Liver (tissue), 9 donors: ENCODE results near the gene ARNT2. TPM values are rescaled to one million over a fixed set of nuclear protein-coding genes. Genes with fewer than 3 reads are reported as not detected.

Experiments used
- DNase-seq: peaks from one replicate; pipeline ENCODE4 v3.0.0-alpha.2; 2017; ENCODE audit warnings: low spot score
- H3K27ac ChIP-seq, 2 donors: one replicate each; pipeline ENCODE4 v1.7.0; 2013; ENCODE audit warnings: inconsistent platforms in 2 of 2, low read length in 2 of 2, control low read depth in 1 of 2, low read depth in 1 of 2, mild to moderate bottlenecking in 1 of 2
- H3K27me3 ChIP-seq, 4 donors: one replicate each; pipeline versions ENCODE4 v1.6.1 to v1.7.0; 2013; ENCODE audit warnings: low read length in 3 of 4, inconsistent platforms in 1 of 4, mild to moderate bottlenecking in 1 of 4, moderate library complexity in 1 of 4; ENCODE audit not compliant: control insufficient read depth in 4 of 4, insufficient read depth in 4 of 4
- H3K36me3 ChIP-seq, 4 donors: one replicate each; pipeline versions ENCODE4 v1.6.1 to v1.7.0; 2013; ENCODE audit warnings: low read length in 3 of 4, mild to moderate bottlenecking in 3 of 4, low read depth in 1 of 4, moderate library complexity in 1 of 4; ENCODE audit not compliant: control insufficient read depth in 4 of 4, insufficient read depth in 3 of 4
- H3K4me1 ChIP-seq, 4 donors: one replicate each; pipeline versions ENCODE4 v1.6.1 to v1.7.0; 2013; ENCODE audit warnings: low read length in 3 of 4, mild to moderate bottlenecking in 3 of 4, moderate library complexity in 1 of 4; ENCODE audit not compliant: control insufficient read depth in 4 of 4, insufficient read depth in 4 of 4
- H3K4me3 ChIP-seq, 3 donors: one replicate each; pipeline versions ENCODE4 v1.6.1 to v1.7.0; 2013; ENCODE audit warnings: low read length in 3 of 3, control low read depth in 1 of 3, low read depth in 1 of 3, mild to moderate bottlenecking in 1 of 3
- H3K9ac ChIP-seq, 2 donors: one replicate each; pipeline ENCODE4 v1.7.0; 2013; ENCODE audit warnings: low read length in 2 of 2, mild to moderate bottlenecking in 2 of 2, moderate library complexity in 2 of 2, control low read depth in 1 of 2, low read depth in 1 of 2
- H3K9me3 ChIP-seq, 4 donors: one replicate each; pipeline versions ENCODE4 v1.6.1 to v1.7.0; 2013; ENCODE audit warnings: low read length in 3 of 4; ENCODE audit not compliant: control insufficient read depth in 4 of 4
- EGR1 ChIP-seq, 2 donors: IDR thresholded peaks; 2 replicates each; pipeline ENCODE4 v1.6.1; 2016 to 2018; ENCODE audit warnings: antibody characterized with exemption in 2 of 2, low read depth in 2 of 2
- FOXA1 ChIP-seq: IDR thresholded peaks from 2 replicates; pipeline ENCODE4 v1.6.1; 2016; ENCODE audit warnings: antibody characterized with exemption
- FOXA2 ChIP-seq: IDR thresholded peaks from 2 replicates; pipeline ENCODE4 v1.6.1; 2016; ENCODE audit warnings: antibody characterized with exemption
- GABPA ChIP-seq, 2 donors: IDR thresholded peaks in 1 of 2; conservative IDR thresholded peaks in 1 of 2; 2 replicates each; pipeline ENCODE4 v1.6.1; 2016; ENCODE audit warnings: antibody characterized with exemption in 2 of 2, mild to moderate bottlenecking in 1 of 2, moderate library complexity in 1 of 2
- HNF4A ChIP-seq, 2 donors: conservative IDR thresholded peaks; 2 replicates each; pipeline ENCODE4 v1.6.1; 2016; ENCODE audit warnings: antibody characterized with exemption in 2 of 2, mild to moderate bottlenecking in 2 of 2
- HNF4G ChIP-seq: IDR thresholded peaks from 2 replicates; pipeline ENCODE4 v1.6.1; 2016; ENCODE audit warnings: antibody characterized with exemption
- JUND ChIP-seq, 2 donors: IDR thresholded peaks; 2 replicates each; pipeline ENCODE4 v1.6.1; 2016; ENCODE audit warnings: antibody characterized with exemption in 2 of 2
- NR2F2 ChIP-seq: IDR thresholded peaks from 2 replicates; pipeline ENCODE4 v1.6.1; 2016; ENCODE audit warnings: antibody characterized with exemption
- RAD21 ChIP-seq, 2 donors: IDR thresholded peaks; 2 replicates each; pipeline ENCODE4 v1.6.1; 2016; ENCODE audit warnings: antibody characterized with exemption in 2 of 2, mild to moderate bottlenecking in 2 of 2
- RXRA ChIP-seq, 2 donors: IDR thresholded peaks; 2 replicates each; pipeline ENCODE4 v1.6.1; 2017 to 2018; ENCODE audit warnings: antibody characterized with exemption in 2 of 2, mild to moderate bottlenecking in 1 of 2
- SP1 ChIP-seq: IDR thresholded peaks from 2 replicates; pipeline ENCODE4 v1.6.1; 2018; ENCODE audit warnings: antibody characterized with exemption, mild to moderate bottlenecking
- TAF1 ChIP-seq: conservative IDR thresholded peaks from 2 replicates; pipeline ENCODE4 v1.6.1; 2016; ENCODE audit warnings: antibody characterized with exemption, mild to moderate bottlenecking
- YY1 ChIP-seq: IDR thresholded peaks from 2 replicates; pipeline ENCODE4 v1.6.1; 2016; ENCODE audit warnings: antibody characterized with exemption, mild to moderate bottlenecking
- WGBS: extraction: QIAGEN DNeasy Blood & Tissue Kit; methylation state at CpG from one replicate; pipeline ENCODE4 v1.1.7; 2013; 5-methylcytosine and 5-hydroxymethylcytosine counted together
- polyA plus RNA-seq, 2 donors: library from polyadenylated mRNA; stranded (reverse) in 1 of 2; unstranded in 1 of 2; fragments of 200-250 nt in 1 of 2; fragments of >200 nt in 1 of 2; fragmentation: Nextera tagmentation in 1 of 2; extraction: Ambion mirVana in 1 of 2; gene quantifications; one replicate each; pipeline versions ENCODE4 v1.2.1 to v1.2.3, GENCODE V29; 2013 to 2015
- total RNA-seq, 2 donors: library from RNA; depleted of rRNA; stranded (reverse); fragments of >200 nt; gene quantifications; one replicate each; pipeline ENCODE4 v1.2.3, GENCODE V29; 2014
- TF ChIP-seq, protein P1 (sequence below): IDR thresholded peaks from 2 replicates; pipeline ENCODE4 v1.6.1; 2016; ENCODE audit warnings: antibody characterized with exemption, mild to moderate bottlenecking
- TF ChIP-seq, protein P2 (sequence below): IDR thresholded peaks from 2 replicates; pipeline ENCODE4 v1.6.1; 2016; ENCODE audit warnings: antibody characterized with exemption
- TF ChIP-seq, protein P3 (sequence below): IDR thresholded peaks from 2 replicates; pipeline ENCODE4 v1.6.1; 2016; ENCODE audit warnings: antibody characterized with exemption
- TF ChIP-seq, protein P4 (sequence below): fragments of 150-350 bp; IDR thresholded peaks from 2 replicates; pipeline ENCODE4 v1.5.1; 2017; ENCODE audit warnings: improper control_type of control experiment, low read depth, low read length; ENCODE audit not compliant: missing input control
- TF ChIP-seq, protein P5 (sequence below): IDR thresholded peaks from 2 replicates; pipeline ENCODE4 v1.6.1; 2016; ENCODE audit warnings: antibody characterized with exemption
- donor health status: healthy.
- donor health status: healthy.
- donor health status: healthy.
- donor health status: healthy.
- donor health status: healthy.

Gene ARNT2
- total and polyA plus RNA-seq, 4 donors = 0.17 to 0.92 (median 0.54) TPM

DNA sequence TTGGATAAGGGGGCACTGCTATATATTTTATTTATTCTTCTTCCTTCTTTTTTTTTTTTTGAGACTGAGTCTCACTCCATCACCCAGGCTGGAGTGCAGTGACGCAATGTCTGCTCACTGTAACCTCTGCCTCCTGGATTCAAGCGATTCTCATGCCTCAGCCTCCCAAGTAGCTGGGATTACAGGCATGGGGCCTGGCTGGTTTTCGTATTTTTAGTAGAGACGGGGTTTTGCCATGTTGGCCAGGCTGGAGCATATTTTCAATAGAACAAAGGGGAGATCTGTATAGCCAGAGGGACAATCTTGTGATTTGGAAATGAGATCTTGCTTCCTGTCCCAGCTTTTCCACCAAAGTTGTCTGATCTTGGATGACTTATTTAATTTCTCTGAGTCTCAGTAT lies 157.9 kb downstream of the ARNT2 start:
- no peak for DNase-seq
- Histone ChIP-seq H3K36me3 (no peaks in the 10 kb centered on the region), H3K4me1 (no peaks in the 10 kb centered on the region), H3K9ac (no peak overlapping the region), H3K27ac (no peak overlapping the region), H3K4me3 (no peak overlapping the region), H3K9me3 (no peaks in the 10 kb centered on the region), H3K27me3 (peaks cover 0 to 3% (median 0%) of the 10 kb centered on the region in 4 donors)
- WGBS = 89% methylated on average over 4 of the region's 4 CpGs
- TF ChIP-seq TAF1 (no peak), GABPA (IDR thresholded peaks at IDR 0.05 in 1 of 2, conservative IDR thresholded peaks at IDR 0.05 in 1 of 2) (no peak), NR2F2 (no peak), EGR1 (IDR thresholded peaks at IDR 0.05; ENCODE audit: low read depth in 2 of 2) (no peak), RXRA (IDR thresholded peaks at IDR 0.05) (no peak), YY1 (no peak), JUND (IDR thresholded peaks at IDR 0.05) (no peak), HNF4G (no peak), FOXA1 (no peak), SP1 (no peak), FOXA2 (no peak), HNF4A (conservative IDR thresholded peaks at IDR 0.05) (no peak), RAD21 (IDR thresholded peaks at IDR 0.05) (no peak)
- TF ChIP-seq, protein P1, sequence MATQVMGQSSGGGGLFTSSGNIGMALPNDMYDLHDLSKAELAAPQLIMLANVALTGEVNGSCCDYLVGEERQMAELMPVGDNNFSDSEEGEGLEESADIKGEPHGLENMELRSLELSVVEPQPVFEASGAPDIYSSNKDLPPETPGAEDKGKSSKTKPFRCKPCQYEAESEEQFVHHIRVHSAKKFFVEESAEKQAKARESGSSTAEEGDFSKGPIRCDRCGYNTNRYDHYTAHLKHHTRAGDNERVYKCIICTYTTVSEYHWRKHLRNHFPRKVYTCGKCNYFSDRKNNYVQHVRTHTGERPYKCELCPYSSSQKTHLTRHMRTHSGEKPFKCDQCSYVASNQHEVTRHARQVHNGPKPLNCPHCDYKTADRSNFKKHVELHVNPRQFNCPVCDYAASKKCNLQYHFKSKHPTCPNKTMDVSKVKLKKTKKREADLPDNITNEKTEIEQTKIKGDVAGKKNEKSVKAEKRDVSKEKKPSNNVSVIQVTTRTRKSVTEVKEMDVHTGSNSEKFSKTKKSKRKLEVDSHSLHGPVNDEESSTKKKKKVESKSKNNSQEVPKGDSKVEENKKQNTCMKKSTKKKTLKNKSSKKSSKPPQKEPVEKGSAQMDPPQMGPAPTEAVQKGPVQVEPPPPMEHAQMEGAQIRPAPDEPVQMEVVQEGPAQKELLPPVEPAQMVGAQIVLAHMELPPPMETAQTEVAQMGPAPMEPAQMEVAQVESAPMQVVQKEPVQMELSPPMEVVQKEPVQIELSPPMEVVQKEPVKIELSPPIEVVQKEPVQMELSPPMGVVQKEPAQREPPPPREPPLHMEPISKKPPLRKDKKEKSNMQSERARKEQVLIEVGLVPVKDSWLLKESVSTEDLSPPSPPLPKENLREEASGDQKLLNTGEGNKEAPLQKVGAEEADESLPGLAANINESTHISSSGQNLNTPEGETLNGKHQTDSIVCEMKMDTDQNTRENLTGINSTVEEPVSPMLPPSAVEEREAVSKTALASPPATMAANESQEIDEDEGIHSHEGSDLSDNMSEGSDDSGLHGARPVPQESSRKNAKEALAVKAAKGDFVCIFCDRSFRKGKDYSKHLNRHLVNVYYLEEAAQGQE = no peak
- TF ChIP-seq, protein P2, sequence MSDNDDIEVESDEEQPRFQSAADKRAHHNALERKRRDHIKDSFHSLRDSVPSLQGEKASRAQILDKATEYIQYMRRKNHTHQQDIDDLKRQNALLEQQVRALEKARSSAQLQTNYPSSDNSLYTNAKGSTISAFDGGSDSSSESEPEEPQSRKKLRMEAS = no peak
- TF ChIP-seq, protein P3, sequence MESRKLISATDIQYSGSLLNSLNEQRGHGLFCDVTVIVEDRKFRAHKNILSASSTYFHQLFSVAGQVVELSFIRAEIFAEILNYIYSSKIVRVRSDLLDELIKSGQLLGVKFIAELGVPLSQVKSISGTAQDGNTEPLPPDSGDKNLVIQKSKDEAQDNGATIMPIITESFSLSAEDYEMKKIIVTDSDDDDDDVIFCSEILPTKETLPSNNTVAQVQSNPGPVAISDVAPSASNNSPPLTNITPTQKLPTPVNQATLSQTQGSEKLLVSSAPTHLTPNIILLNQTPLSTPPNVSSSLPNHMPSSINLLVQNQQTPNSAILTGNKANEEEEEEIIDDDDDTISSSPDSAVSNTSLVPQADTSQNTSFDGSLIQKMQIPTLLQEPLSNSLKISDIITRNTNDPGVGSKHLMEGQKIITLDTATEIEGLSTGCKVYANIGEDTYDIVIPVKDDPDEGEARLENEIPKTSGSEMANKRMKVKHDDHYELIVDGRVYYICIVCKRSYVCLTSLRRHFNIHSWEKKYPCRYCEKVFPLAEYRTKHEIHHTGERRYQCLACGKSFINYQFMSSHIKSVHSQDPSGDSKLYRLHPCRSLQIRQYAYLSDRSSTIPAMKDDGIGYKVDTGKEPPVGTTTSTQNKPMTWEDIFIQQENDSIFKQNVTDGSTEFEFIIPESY = no peak
- TF ChIP-seq, protein P4, sequence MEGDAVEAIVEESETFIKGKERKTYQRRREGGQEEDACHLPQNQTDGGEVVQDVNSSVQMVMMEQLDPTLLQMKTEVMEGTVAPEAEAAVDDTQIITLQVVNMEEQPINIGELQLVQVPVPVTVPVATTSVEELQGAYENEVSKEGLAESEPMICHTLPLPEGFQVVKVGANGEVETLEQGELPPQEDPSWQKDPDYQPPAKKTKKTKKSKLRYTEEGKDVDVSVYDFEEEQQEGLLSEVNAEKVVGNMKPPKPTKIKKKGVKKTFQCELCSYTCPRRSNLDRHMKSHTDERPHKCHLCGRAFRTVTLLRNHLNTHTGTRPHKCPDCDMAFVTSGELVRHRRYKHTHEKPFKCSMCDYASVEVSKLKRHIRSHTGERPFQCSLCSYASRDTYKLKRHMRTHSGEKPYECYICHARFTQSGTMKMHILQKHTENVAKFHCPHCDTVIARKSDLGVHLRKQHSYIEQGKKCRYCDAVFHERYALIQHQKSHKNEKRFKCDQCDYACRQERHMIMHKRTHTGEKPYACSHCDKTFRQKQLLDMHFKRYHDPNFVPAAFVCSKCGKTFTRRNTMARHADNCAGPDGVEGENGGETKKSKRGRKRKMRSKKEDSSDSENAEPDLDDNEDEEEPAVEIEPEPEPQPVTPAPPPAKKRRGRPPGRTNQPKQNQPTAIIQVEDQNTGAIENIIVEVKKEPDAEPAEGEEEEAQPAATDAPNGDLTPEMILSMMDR = no peak
- TF ChIP-seq, protein P5, sequence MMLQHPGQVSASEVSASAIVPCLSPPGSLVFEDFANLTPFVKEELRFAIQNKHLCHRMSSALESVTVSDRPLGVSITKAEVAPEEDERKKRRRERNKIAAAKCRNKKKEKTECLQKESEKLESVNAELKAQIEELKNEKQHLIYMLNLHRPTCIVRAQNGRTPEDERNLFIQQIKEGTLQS = no peak
